H9 (cell line): ENCODE measurements around the gene DPP6. TPM values are rescaled to one million over a fixed set of nuclear protein-coding genes. Genes with fewer than 3 reads are reported as not detected.

Experiments used
- DNase-seq: peaks from one replicate; pipeline ENCODE4 v3.0.0-alpha.2; 2017
- H2AFZ ChIP-seq: one replicate; pipeline ENCODE4 v1.6.1; 2013; ENCODE audit warnings: mild to moderate bottlenecking, low read length, control low read depth, moderate library complexity
- H2AK5ac ChIP-seq: 2 replicates; pipeline ENCODE4 v1.6.1; 2013; ENCODE audit warnings: low read length, control low read depth, mixed read lengths; ENCODE audit not compliant: insufficient read length
- H2BK120ac ChIP-seq: one replicate; pipeline ENCODE4 v1.6.1; 2013; ENCODE audit warnings: low read depth, mild to moderate bottlenecking, low read length, control low read depth, inconsistent platforms; ENCODE audit not compliant: poor library complexity, severe bottlenecking
- H2BK12ac ChIP-seq: 2 replicates; pipeline ENCODE4 v1.6.1; 2013; ENCODE audit warnings: low read length, control low read depth, mixed read lengths, low read depth; ENCODE audit not compliant: insufficient read length
- H2BK15ac ChIP-seq: 2 replicates; pipeline ENCODE4 v1.6.1; 2013; ENCODE audit warnings: low read depth, low read length, control low read depth
- H2BK20ac ChIP-seq: one replicate; pipeline ENCODE4 v1.6.1; 2013; ENCODE audit warnings: low read depth, mild to moderate bottlenecking, low read length, control low read depth, inconsistent platforms; ENCODE audit not compliant: poor library complexity, severe bottlenecking
- H2BK5ac ChIP-seq: 2 replicates; pipeline ENCODE4 v1.6.1; 2013; ENCODE audit warnings: low read length, control low read depth, mixed read lengths; ENCODE audit not compliant: insufficient read length
- H3K14ac ChIP-seq: 2 replicates; pipeline ENCODE4 v1.6.1; 2013; ENCODE audit warnings: low read length, control low read depth; ENCODE audit not compliant: insufficient read depth
- H3K18ac ChIP-seq: 2 replicates; pipeline ENCODE4 v1.6.1; 2013; ENCODE audit warnings: low read depth, mild to moderate bottlenecking, mixed read lengths, low read length, control low read depth; ENCODE audit not compliant: insufficient read length
- H3K23ac ChIP-seq: 2 replicates; pipeline ENCODE4 v1.6.1; 2013; ENCODE audit warnings: low read length, control low read depth, mixed read lengths, low read depth; ENCODE audit not compliant: insufficient read length
- H3K23me2 ChIP-seq: 2 replicates; pipeline ENCODE4 v1.6.1; 2013; ENCODE audit warnings: low read depth, mild to moderate bottlenecking, mixed read lengths, low read length, control low read depth; ENCODE audit not compliant: insufficient read length, poor library complexity, severe bottlenecking
- H3K27ac ChIP-seq: 2 replicates; pipeline ENCODE4 v1.5.1; 2013; ENCODE audit warnings: low read length, control low read depth, mixed read lengths, low read depth; ENCODE audit not compliant: insufficient read length
- H3K27me3 ChIP-seq: 2 replicates; pipeline ENCODE4 v1.6.1; 2013; ENCODE audit warnings: low read length, control low read depth, inconsistent platforms; ENCODE audit not compliant: insufficient read depth
- H3K4ac ChIP-seq: 2 replicates; pipeline ENCODE4 v1.6.1; 2013; ENCODE audit warnings: low read depth, mild to moderate bottlenecking, control low read depth, inconsistent platforms, low read length, moderate library complexity
- H3K4me1 ChIP-seq: 2 replicates; pipeline ENCODE4 v1.6.1; 2013; ENCODE audit warnings: low read length, control low read depth, inconsistent platforms; ENCODE audit not compliant: insufficient read depth
- H3K4me2 ChIP-seq: 2 replicates; pipeline ENCODE4 v1.6.1; 2013; ENCODE audit warnings: low read length, control low read depth, mixed read lengths; ENCODE audit not compliant: insufficient read length, insufficient read depth
- H3K56ac ChIP-seq: 2 replicates; pipeline ENCODE4 v1.6.1; 2013; ENCODE audit warnings: low read depth, mild to moderate bottlenecking, mixed read lengths, low read length, control low read depth; ENCODE audit not compliant: insufficient read length
- H3K79me1 ChIP-seq: 2 replicates; pipeline ENCODE4 v1.6.1; 2013; ENCODE audit warnings: low read depth, mild to moderate bottlenecking, moderate library complexity, low read length, control low read depth, inconsistent platforms; ENCODE audit not compliant: insufficient read depth, poor library complexity, severe bottlenecking
- H3K79me2 ChIP-seq: 2 replicates; pipeline ENCODE4 v1.6.1; 2013; ENCODE audit warnings: low read length, control low read depth, inconsistent platforms; ENCODE audit not compliant: insufficient read depth
- H3K9ac ChIP-seq: 2 replicates; pipeline ENCODE4 v1.6.1; 2013; ENCODE audit warnings: low read length, control low read depth, mixed read lengths; ENCODE audit not compliant: insufficient read length; ENCODE audit errors: extremely low read depth
- H3K9me3 ChIP-seq: one replicate; pipeline ENCODE4 v1.6.1; 2013; ENCODE audit warnings: low read depth, low read length, inconsistent platforms; ENCODE audit not compliant: control insufficient read depth
- H3T11ph ChIP-seq: one replicate; pipeline ENCODE4 v1.6.1; 2013; ENCODE audit warnings: mild to moderate bottlenecking, low read length, control low read depth, inconsistent platforms
- H4K20me1 ChIP-seq: one replicate; pipeline ENCODE4 v1.6.1; 2013; ENCODE audit not compliant: control insufficient read depth, insufficient read length, insufficient read depth
- H4K5ac ChIP-seq: 2 replicates; pipeline ENCODE4 v1.6.1; 2013; ENCODE audit warnings: low read depth, mild to moderate bottlenecking, mixed read lengths, low read length, control low read depth; ENCODE audit not compliant: insufficient read length
- H4K8ac ChIP-seq: replicated peaks from 2 replicates; pipeline ENCODE4 v1.6.1; 2013; ENCODE audit warnings: low read length, control low read depth, mixed read lengths, low read depth; ENCODE audit not compliant: insufficient read length
- H4K91ac ChIP-seq: 2 replicates; pipeline ENCODE4 v1.6.1; 2013; ENCODE audit warnings: low read depth, mild to moderate bottlenecking, moderate library complexity, mixed read lengths, low read length, control low read depth; ENCODE audit not compliant: insufficient read length
- H3K27ac Mint-ChIP-seq, 3 experiments: 2 replicates in 2 of 3; 3 replicates in 1 of 3; pipeline ENCODE4 v1.8.0; 2020 to 2021; ENCODE audit warnings: mixed read lengths in 3 of 3, mild to moderate bottlenecking in 1 of 3, moderate library complexity in 1 of 3
- H3K27me3 Mint-ChIP-seq: 2 replicates; pipeline ENCODE4 v1.8.0; 2021; ENCODE audit warnings: low read depth, mild to moderate bottlenecking, moderate library complexity, mixed read lengths
- H3K36me3 Mint-ChIP-seq, 3 experiments: 2 replicates in 2 of 3; 3 replicates in 1 of 3; pipeline ENCODE4 v1.8.0; 2020 to 2021; ENCODE audit warnings: low read depth in 3 of 3, mixed read lengths in 3 of 3; ENCODE audit not compliant: insufficient read depth in 1 of 3
- H3K4me1 Mint-ChIP-seq, 2 experiments: 2 replicates each; pipeline ENCODE4 v1.8.0; 2020; ENCODE audit warnings: mixed read lengths in 2 of 2
- H3K4me3 Mint-ChIP-seq, 2 experiments: 2 replicates in 1 of 2; 3 replicates in 1 of 2; pipeline ENCODE4 v1.8.0; 2020 to 2021; ENCODE audit warnings: mild to moderate bottlenecking in 2 of 2, mixed read lengths in 2 of 2, moderate library complexity in 1 of 2
- H3K9me3 Mint-ChIP-seq, 2 experiments: 2 replicates in 1 of 2; 3 replicates in 1 of 2; pipeline ENCODE4 v1.8.0; 2020; ENCODE audit warnings: mild to moderate bottlenecking in 2 of 2, mixed read lengths in 2 of 2, moderate library complexity in 1 of 2
- CTCF ChIP-seq: fragments of 200-600 bp; sonication (generic); conservative IDR thresholded peaks from 3 replicates; pipeline ENCODE4 v1.8.0; 2021; ENCODE audit warnings: antibody characterized with exemption, mild to moderate bottlenecking
- WGBS: extraction: QIAGEN DNeasy Blood & Tissue Kit; methylation state at CpG from one replicate; pipeline ENCODE4 v1.1.7; 2013; ENCODE audit warnings: missing lambda C conversion rate, low lambda C conversion rate, mixed read lengths; ENCODE audit not compliant: insufficient read length; ENCODE audit errors: extremely low coverage; 5-methylcytosine and 5-hydroxymethylcytosine counted together
- total RNA-seq: library from RNA; stranded (reverse); gene quantifications from 2 replicates; pipeline ENCODE4 v1.2.1, GENCODE V29; 2021

The DPP6 gene
- total RNA-seq, 1 experiment from 2014 or later, result 4.5 TPM

- Histone ChIP-seq H3K4me2 (no peak overlapping the region), H3K79me1 (no peaks in the 10 kb centered on the region), H3K18ac (no peak overlapping the region), H3T11ph (no peak overlapping the region), H2BK5ac (no peak overlapping the region), H3K9me3 (no peaks in the 10 kb centered on the region), H3K79me2 (no peaks in the 10 kb centered on the region), H3K27ac (no peak overlapping the region), H3K4me1 (0 out of 2 replicates have a peak, but pooled peaks cover 2% of the 10 kb centered on the region), H3K56ac (no peak overlapping the region), H2BK120ac (no peak overlapping the region), H3K27me3 (no peaks in the 10 kb centered on the region), H2BK12ac (no peak overlapping the region), H4K8ac (no peak overlapping the region), H4K20me1 (no peaks in the 10 kb centered on the region), H3K23ac (no peak overlapping the region), H2AK5ac (no peak overlapping the region), H3K23me2 (no peaks in the 10 kb centered on the region), H2BK20ac (no peak overlapping the region), H4K91ac (no peak overlapping the region), H3K9ac (no peak overlapping the region), H2AFZ (no peak overlapping the region), H2BK15ac (no peak overlapping the region), H4K5ac (no peak overlapping the region), H3K4ac (no peak overlapping the region), H3K14ac (no peak overlapping the region)
- Mint-ChIP-seq H3K36me3 (no peaks in the 10 kb centered on the region; a peak in 1 of 7 replicates), H3K4me1 (peaks cover 2 to 7% of the 10 kb centered on the region in 2 experiments), H3K27me3 (no peaks in the 10 kb centered on the region), H3K27ac (peak overlapping the region in 1 of 3 experiments; percentile 7; a peak in 2 of 7 replicates), H3K9me3 (no peaks in the 10 kb centered on the region; a peak in 1 of 5 replicates), H3K4me3 (no peak overlapping the region)
- WGBS, result no CpG with 5 or more reads among the region's 15 CpGs
- no peak for DNase-seq
- TF ChIP-seq CTCF, result no peak
Measured at GRCh38 chr7:154332811-154333580, 280.8 kb downstream of the DPP6 start.
